ENCODE data around the gene DTD1. TPM values are rescaled to one million over a fixed set of nuclear protein-coding genes. Genes with fewer than 3 reads are reported as not detected.
"Not testable (repeated sequence)": the region's sequence is repeated elsewhere in the genome, so short reads cannot be mapped to it uniquely, and the experiment has no call there.

Gene DTD1
- total RNA-seq, 1 donor from 2014 or later = 57.5 TPM

DNA sequence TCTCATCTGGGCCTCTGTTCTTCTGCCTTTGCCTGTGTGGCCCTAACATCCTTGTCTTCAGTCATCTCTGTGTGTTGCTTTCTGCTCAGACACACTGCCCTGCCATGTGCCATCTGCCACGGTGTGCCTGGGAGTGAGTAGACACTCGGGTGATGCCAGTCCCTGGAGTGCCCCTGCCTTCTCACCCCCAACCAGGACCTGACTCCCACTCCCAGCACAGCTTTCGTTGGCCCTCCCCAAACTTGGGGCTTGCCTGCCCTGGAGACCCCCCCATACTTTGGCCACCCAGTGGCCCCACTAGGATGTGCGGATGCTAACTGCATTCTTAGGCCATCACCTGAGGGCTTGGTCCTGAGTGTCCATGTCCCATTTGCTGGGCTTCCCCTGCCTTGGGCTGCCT is 149.3 kb downstream of the DTD1 start:
- no peak for DNase-seq (ENCODE audit: extremely low read depth, low read depth, low spot score)

- DNase-seq (ENCODE audit: extremely low read depth, low read depth, low spot score) = no peak
Measured at GRCh38 chr20:18738055-18738454, 150.2 kb downstream of the DTD1 start.

DNA sequence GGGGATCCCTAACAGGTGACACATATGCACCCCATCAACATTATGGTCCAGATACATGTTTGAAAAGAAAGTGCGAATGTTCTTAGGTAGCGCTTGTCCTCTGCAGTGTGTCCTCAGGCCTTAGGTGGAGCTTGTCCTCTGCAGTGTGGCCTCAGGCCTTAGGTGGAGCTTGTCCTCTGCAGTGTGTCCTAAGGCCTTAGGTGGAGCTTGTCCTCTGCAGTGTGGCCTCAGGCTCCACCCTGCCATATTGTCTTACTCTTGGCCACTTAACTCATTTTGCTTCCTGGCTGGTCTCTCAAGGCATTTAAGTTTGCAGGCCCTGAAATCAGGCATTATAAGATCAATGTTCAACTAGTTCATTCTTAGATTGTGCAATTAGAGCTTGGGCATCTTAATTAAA is 151.0 kb downstream of the DTD1 start:
- no peak for DNase-seq (ENCODE audit: extremely low read depth, low read depth, low spot score)

DNA sequence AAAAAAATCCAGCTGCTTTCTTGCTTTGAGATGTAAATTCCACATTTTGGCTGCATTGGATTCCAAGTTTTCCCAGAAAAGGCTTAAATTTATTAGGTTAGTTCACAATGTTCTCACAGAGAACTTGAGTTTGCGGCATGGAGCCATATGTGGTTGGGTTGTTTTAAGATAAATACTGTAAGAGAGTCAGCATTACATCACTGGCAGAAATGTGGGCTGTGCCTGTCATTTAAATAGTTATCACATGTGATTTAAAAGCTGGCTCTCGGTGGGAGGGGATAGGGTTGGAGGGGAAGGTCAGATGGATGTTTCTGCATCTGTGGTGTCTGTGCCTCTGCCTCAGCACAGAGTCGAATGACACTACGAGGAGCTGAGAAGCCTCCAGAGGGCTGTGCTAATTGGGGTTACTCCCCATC is 151.9 kb downstream of the DTD1 start:
- no peak for DNase-seq (ENCODE audit: extremely low read depth, low read depth, low spot score)

- no peak for DNase-seq (ENCODE audit: extremely low read depth, low read depth, low spot score)
Measured at GRCh38 chr20:18740726-18741125, 152.9 kb downstream of the DTD1 start.

- no peak for DNase-seq (ENCODE audit: extremely low read depth, low read depth, low spot score)
Measured at GRCh38 chr20:18742841-18743240, 155.0 kb downstream of the DTD1 start.

DNA sequence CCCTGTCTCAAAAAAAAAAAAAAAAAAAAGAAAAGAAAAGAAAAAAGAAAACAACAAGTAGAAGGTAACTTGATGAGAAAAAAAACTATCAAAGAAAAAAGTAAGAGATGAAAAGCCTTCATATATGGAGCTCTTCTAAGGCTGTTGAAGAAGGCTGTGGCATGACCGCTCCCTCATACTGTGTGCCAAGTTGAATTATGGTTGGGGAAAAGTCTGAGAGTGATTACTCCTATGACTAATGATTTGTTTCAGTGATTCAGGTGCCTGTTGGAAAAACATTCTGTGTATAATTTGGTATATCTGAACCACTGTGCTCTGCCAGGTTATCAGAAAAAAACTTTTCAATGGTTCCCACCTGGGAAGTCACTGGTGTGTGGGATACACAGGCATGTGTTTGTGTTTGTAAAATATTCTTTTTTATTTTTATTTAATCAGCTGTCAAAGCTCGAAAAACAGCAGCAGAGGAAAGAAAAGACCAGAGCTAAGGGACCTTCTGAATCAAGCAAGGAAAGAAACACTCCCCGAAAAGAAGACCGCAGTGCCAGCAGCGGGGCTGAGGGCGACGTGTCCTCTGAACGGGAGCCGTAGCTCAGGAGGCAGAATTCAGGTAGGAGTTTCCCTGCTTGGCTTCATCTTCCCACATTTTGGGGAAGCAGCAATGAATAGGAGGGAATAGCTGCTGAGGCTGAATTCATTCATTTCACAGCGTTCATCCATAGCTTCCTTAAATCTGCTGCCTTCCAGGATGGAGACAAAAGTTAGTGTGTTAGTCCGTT is 156.0 kb downstream of the DTD1 start:
- DNase-seq (ENCODE audit: extremely low read depth, low read depth, low spot score) = no peak

- DNase-seq (ENCODE audit: extremely low read depth, low read depth, low spot score) = no peak
Measured at GRCh38 chr20:18747090-18747489, 159.2 kb downstream of the DTD1 start.

GRCh38 chr20:18748987-18749386 is 161.1 kb downstream of the DTD1 start:
- no peak for DNase-seq (ENCODE audit: extremely low read depth, low read depth, low spot score)

GRCh38 chr20:18749528-18749927 is 161.7 kb downstream of the DTD1 start:
- DNase-seq (ENCODE audit: extremely low read depth, low read depth, low spot score) = no peak

- DNase-seq (ENCODE audit: extremely low read depth, low read depth, low spot score) = no peak
Measured at GRCh38 chr20:18750735-18751134, 162.9 kb downstream of the DTD1 start.

- no peak for DNase-seq (ENCODE audit: extremely low read depth, low read depth, low spot score)
Measured at GRCh38 chr20:18754030-18754652, 166.3 kb downstream of the DTD1 start.

DNA sequence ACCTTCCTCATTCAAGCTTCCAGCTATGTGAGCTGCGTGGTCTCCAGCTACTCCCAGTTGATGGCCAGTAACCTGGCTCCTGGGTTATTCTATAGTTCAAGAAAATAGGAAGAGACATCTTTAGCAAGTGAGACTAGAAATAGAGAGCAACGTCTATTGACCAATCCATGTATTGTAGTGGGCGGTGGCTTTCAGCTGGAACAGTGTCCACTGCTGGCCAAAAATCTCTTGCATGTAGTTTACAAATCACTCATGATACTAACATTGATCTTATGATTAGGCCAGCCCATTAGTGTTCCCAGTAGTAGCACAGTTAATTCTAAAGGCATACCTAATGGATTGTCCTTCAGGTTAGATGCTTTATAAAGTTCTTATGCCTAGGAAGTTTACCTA is 166.8 kb downstream of the DTD1 start:
- no peak for DNase-seq (ENCODE audit: extremely low read depth, low read depth, low spot score)

DNA sequence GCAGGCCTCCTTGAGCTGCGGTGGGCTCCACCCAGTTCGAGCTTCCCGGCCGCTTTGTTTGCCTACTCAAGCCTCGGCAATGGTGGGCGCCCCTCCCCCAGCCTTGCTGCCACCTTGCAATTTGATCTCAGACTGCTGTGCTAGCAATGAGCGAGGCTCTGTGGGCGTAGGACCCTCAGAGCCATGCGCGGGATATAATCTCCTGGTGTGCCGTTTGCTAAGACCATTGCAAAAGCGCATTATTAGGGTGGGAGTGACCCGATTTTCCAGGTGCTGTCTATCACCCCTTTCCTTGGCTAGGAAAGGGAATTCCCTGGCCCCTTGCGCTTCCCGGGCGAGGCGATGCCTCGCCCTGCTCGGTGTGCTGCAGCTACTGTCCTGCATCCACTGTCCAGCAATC is 173.0 kb downstream of the DTD1 start:
- not testable (repeated sequence) for DNase-seq (ENCODE audit: extremely low read depth, low read depth, low spot score)

DNA sequence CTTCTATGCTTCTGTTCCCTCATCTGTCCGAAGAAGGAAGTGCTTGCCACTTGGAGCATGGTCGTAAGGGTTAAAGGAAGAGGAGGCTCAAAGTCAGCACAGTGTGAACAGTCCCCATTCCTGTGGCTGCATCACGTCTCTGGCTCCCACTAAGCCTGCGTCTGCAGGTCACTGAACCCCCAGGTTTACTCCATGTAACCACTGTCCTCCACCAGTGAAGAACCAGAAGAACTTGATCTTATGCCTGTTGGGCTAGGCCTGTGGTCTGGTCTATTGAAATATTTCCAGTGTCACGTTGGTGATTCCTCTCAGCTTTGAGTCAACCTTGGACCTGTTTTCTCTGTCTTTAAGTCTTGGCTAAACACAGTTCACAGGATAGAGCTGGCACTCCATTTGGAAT is 179.8 kb downstream of the DTD1 start:
- DNase-seq (ENCODE audit: extremely low read depth, low read depth, low spot score) = no peak

DNA sequence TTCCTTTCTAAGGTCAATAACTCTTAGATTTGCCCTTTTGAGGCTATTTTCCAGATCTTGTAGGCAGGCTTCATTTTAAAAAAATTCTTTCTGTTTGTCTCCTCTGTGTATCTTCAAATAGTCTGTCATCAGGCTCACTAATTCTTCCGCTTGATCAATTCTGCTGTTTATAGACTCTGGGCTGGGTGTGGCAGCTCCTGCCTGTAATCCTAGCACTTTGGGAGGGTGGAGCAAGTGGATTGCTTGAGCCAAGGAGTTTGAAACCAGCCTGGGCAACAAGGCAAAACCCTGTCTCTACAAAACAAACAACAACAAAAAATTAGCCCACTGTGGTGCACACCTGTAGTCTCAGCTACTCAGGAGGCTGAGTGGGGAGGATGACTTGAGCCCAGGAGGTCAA is 185.7 kb downstream of the DTD1 start:
- DNase-seq (ENCODE audit: extremely low read depth, low read depth, low spot score) = no peak

DNA sequence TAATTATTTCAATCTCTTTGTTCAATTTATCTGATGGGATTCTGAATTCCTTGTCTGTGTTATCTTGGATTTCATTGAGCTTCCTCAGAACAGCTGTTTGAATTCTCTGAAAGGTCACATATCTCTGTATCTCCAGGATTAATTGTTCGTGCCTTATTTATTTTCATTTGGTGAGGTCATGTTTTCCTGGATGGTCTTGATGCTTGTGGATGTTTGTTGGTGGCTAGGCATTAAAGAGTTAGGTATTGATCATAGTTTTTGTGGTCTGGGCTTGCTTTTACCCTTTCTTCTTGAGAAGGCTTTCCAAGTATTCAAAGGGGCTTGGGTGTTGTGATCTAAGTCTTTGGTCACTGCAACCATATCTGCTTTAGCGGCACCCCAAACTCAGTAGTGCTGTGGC is 186.4 kb downstream of the DTD1 start:
- DNase-seq (ENCODE audit: extremely low read depth, low read depth, low spot score) = no peak

DNA sequence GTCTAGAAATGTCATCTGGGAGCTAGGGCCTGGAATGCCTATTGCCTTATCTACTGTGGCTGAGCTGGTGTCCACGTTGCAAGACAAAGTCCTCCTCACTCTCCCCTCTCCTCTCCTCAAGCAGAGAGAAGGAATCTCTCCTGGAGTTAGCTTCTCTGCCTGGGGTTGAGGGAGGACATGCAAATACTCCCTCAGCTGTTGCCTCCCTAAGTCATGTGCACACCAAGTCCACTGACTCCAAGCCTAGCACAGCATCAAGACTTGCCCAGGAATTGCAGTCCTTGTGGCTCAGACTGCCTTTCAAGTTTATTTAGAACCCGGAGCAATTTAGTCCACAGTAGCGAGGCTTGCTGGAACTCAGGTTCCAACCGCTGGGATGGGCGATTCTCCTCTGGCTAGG is 187.8 kb downstream of the DTD1 start:
- no peak for DNase-seq (ENCODE audit: extremely low read depth, low read depth, low spot score)

- DNase-seq (ENCODE audit: extremely low read depth, low read depth, low spot score) = no peak
Measured at GRCh38 chr20:18778690-18779392, 191.0 kb downstream of the DTD1 start.

GRCh38 chr20:18780385-18781130 is 192.7 kb downstream of the DTD1 start:
- DNase-seq (ENCODE audit: extremely low read depth, low read depth, low spot score) = no peak

- no peak for DNase-seq (ENCODE audit: extremely low read depth, low read depth, low spot score)
Measured at GRCh38 chr20:18781509-18781908, 193.7 kb downstream of the DTD1 start.

All from glomerular endothelial cell (primary cell).